ENCODE data around the gene SEC22C.
A peak's percentile ranks its signal among the peaks of the same experiment; 100 is the strongest.

DNA sequence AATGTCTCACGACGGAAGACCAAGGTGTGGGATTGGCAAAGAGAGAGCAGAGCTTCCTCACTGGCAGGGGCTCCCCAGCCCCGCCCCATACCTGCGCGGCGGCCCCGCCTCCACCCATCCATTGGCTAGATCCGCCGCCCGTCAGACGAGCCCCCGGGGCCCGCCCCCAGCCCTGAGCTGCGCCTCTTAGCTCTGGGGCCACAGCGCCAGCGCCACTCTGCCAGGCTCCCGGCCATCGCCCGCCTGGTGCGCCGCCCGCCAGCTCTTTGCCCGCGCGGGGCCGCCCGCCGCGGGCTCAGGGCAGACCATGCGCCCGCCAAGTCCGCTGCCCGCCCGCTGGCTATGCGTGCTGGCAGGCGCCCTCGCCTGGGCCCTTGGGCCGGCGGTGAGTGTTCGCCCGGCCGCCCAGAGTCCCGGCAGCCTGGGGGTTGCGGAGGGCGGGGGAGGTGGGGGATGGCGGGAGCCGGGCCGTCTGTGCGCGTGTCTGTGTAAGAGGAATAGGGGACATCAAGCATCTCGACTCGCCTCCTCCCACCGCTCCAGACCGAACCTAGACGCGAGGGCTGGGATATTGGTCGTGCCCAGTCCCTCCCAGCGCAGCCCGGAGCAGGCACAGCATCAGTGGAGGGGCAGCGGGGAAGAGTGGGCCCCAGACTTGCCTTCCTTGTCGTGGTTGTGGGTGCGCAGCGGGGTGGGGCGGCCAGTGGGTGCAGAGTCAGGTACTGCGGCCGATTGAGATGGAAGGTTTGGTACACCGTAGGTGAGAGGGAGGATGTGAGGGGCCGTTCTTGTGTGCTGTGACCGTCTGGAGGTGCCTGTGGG, 79.1 kb downstream of the SEC22C start, which contains the start of gene VIPR1:
- TF ChIP-seq CTCF (conservative IDR thresholded peaks at IDR 0.05; ENCODE audit: low read depth in 2 of 2) (no peak), EZH2 (IDR thresholded peaks at IDR 0.05; ENCODE audit: low read depth, unreplicated experiment) (no peak), ZNF331 (CRISPR knock-in tag; IDR thresholded peaks at IDR 0.05; ENCODE audit: low read depth) (no peak), POLR2AphosphoS5 (IDR thresholded peaks at IDR 0.05; ENCODE audit: low read depth) (peak; percentile 28; the same call in 1 of the 2 replicates), EZH2phosphoT487 (IDR thresholded peaks at IDR 0.05; ENCODE audit: unreplicated experiment) (no peak), STAT1 (IDR thresholded peaks at IDR 0.05; ENCODE audit: unreplicated experiment) (no peak), NANOG (IDR thresholded peaks at IDR 0.05; ENCODE audit: borderline replicate concordance) (no peak), CREB1 (CRISPR knock-in tag; IDR thresholded peaks at IDR 0.05; ENCODE audit: low read depth) (peak; percentile 63; the same call in 1 of the 2 replicates), JUNB (IDR thresholded peaks at IDR 0.05; ENCODE audit: unreplicated experiment) (no peak)
- TF ChIP-seq, protein P1, sequence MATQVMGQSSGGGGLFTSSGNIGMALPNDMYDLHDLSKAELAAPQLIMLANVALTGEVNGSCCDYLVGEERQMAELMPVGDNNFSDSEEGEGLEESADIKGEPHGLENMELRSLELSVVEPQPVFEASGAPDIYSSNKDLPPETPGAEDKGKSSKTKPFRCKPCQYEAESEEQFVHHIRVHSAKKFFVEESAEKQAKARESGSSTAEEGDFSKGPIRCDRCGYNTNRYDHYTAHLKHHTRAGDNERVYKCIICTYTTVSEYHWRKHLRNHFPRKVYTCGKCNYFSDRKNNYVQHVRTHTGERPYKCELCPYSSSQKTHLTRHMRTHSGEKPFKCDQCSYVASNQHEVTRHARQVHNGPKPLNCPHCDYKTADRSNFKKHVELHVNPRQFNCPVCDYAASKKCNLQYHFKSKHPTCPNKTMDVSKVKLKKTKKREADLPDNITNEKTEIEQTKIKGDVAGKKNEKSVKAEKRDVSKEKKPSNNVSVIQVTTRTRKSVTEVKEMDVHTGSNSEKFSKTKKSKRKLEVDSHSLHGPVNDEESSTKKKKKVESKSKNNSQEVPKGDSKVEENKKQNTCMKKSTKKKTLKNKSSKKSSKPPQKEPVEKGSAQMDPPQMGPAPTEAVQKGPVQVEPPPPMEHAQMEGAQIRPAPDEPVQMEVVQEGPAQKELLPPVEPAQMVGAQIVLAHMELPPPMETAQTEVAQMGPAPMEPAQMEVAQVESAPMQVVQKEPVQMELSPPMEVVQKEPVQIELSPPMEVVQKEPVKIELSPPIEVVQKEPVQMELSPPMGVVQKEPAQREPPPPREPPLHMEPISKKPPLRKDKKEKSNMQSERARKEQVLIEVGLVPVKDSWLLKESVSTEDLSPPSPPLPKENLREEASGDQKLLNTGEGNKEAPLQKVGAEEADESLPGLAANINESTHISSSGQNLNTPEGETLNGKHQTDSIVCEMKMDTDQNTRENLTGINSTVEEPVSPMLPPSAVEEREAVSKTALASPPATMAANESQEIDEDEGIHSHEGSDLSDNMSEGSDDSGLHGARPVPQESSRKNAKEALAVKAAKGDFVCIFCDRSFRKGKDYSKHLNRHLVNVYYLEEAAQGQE (IDR thresholded peaks at IDR 0.05; ENCODE audit: unreplicated experiment) = no peak
- TF ChIP-seq, protein P2, sequence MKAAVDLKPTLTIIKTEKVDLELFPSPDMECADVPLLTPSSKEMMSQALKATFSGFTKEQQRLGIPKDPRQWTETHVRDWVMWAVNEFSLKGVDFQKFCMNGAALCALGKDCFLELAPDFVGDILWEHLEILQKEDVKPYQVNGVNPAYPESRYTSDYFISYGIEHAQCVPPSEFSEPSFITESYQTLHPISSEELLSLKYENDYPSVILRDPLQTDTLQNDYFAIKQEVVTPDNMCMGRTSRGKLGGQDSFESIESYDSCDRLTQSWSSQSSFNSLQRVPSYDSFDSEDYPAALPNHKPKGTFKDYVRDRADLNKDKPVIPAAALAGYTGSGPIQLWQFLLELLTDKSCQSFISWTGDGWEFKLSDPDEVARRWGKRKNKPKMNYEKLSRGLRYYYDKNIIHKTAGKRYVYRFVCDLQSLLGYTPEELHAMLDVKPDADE (IDR thresholded peaks at IDR 0.05) = no peak

Measured in GM23338 (cell line).